ENCODE data around the gene SMARCC2.

DNA sequence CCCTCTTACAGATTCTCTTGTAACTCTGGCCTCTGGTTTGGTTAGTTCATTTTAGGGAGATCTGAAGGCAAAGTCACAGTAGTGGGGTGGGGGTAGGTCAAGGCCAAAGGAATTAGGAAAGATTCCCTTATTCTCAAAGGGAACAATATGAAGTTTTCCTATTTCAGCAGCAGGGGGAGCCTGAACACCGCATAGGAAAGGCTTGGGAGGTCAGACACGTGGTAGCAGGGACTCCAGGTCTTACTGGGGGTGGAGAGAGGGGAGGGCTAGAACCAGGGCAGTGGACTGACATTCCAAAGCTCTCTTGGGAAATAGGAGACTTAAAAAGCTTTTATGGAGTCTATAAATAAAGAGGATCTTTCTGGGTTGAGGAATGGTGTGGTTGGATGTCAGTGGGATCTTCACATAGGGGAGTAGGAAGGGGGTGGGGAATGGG lies 69.9 kb downstream of the SMARCC2 start:
- TF ChIP-seq, protein P1, sequence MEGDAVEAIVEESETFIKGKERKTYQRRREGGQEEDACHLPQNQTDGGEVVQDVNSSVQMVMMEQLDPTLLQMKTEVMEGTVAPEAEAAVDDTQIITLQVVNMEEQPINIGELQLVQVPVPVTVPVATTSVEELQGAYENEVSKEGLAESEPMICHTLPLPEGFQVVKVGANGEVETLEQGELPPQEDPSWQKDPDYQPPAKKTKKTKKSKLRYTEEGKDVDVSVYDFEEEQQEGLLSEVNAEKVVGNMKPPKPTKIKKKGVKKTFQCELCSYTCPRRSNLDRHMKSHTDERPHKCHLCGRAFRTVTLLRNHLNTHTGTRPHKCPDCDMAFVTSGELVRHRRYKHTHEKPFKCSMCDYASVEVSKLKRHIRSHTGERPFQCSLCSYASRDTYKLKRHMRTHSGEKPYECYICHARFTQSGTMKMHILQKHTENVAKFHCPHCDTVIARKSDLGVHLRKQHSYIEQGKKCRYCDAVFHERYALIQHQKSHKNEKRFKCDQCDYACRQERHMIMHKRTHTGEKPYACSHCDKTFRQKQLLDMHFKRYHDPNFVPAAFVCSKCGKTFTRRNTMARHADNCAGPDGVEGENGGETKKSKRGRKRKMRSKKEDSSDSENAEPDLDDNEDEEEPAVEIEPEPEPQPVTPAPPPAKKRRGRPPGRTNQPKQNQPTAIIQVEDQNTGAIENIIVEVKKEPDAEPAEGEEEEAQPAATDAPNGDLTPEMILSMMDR (IDR thresholded peaks at IDR 0.05) = peak; percentile 66 to 96 (median 90)
- no peak for TF ChIP-seq POLR2A (IDR thresholded peaks at IDR 0.05)

Data from body of pancreas (tissue), 4 donors.